ACC112 (cell line): ENCODE measurements around the gene PLAC1.

Experiments
- H2AFZ ChIP-seq: fragments of 200-600 bp; sonication (generic); one replicate; pipeline ENCODE4 v1.6.0; 2017; ENCODE audit warnings: antibody characterized with exemption, low read length; ENCODE audit not compliant: unreplicated experiment
- H3K27ac ChIP-seq: fragments of 200-600 bp; sonication (generic); 2 replicates; pipeline ENCODE4 v1.5.1; 2014; ENCODE audit warnings: low read depth, mild to moderate bottlenecking, antibody characterized with exemption, low read length, moderate library complexity
- H3K27me3 ChIP-seq: fragments of 200-600 bp; sonication (generic); 2 replicates; pipeline ENCODE4 v1.6.1; 2014; ENCODE audit warnings: mild to moderate bottlenecking, antibody characterized with exemption, low read length, moderate library complexity, mixed read lengths; ENCODE audit not compliant: insufficient read depth
- H3K36me3 ChIP-seq: fragments of 200-600 bp; sonication (generic); 2 replicates; pipeline ENCODE4 v1.6.1; 2016; ENCODE audit warnings: mild to moderate bottlenecking, antibody characterized with exemption, low read length, moderate library complexity, mixed read lengths; ENCODE audit not compliant: insufficient read depth
- H3K4me1 ChIP-seq: fragments of 200-600 bp; sonication (generic); one replicate; pipeline ENCODE4 v1.6.1; 2016; ENCODE audit warnings: low read length, mixed read lengths; ENCODE audit not compliant: insufficient read depth, unreplicated experiment, control insufficient read depth
- H3K4me3 ChIP-seq: fragments of 200-600 bp; sonication (generic); 2 replicates; pipeline ENCODE4 v1.5.1; 2014; ENCODE audit warnings: mild to moderate bottlenecking, low read depth, low read length
- H3K79me2 ChIP-seq: fragments of 200-600 bp; sonication (generic); one replicate; pipeline ENCODE4 v1.6.0; 2016; ENCODE audit warnings: low read length; ENCODE audit not compliant: control insufficient read depth, unreplicated experiment, insufficient read depth

Gene PLAC1

GRCh38 chrX:134647477-134647877 lies 10.8 kb downstream of the PLAC1 start:
- H3K27me3 ChIP-seq, result no peaks in the 10 kb centered on the region
- no peaks in the 10 kb centered on the region for H3K36me3 ChIP-seq
- H3K27ac ChIP-seq, result no peak overlapping the region
- H3K79me2 ChIP-seq, result no peaks in the 10 kb centered on the region
- H3K4me3 ChIP-seq, result no peak overlapping the region
- H2AFZ ChIP-seq, result no peak overlapping the region
- H3K4me1 ChIP-seq, result no peaks in the 10 kb centered on the region

GRCh38 chrX:134646691-134647090 lies 11.6 kb downstream of the PLAC1 start:
- Histone ChIP-seq H3K4me3 (no peak overlapping the region), H3K4me1 (no peaks in the 10 kb centered on the region), H3K36me3 (no peaks in the 10 kb centered on the region), H2AFZ (no peak overlapping the region), H3K79me2 (no peaks in the 10 kb centered on the region), H3K27me3 (no peaks in the 10 kb centered on the region), H3K27ac (no peak overlapping the region)

- H3K4me3 ChIP-seq, result no peak overlapping the region
- no peak overlapping the region for H2AFZ ChIP-seq
- H3K27me3 ChIP-seq, result no peaks in the 10 kb centered on the region
- no peak overlapping the region for H3K27ac ChIP-seq
- H3K4me1 ChIP-seq, result no peaks in the 10 kb centered on the region
- no peaks in the 10 kb centered on the region for H3K79me2 ChIP-seq
- H3K36me3 ChIP-seq, result no peaks in the 10 kb centered on the region
These were observed 12.2 kb downstream of the PLAC1 start for GRCh38 chrX:134645936-134646543.

GRCh38 chrX:134642386-134642785 lies 15.9 kb downstream of the PLAC1 start:
- no peak overlapping the region for H3K27ac ChIP-seq
- H3K27me3 ChIP-seq, result no peaks in the 10 kb centered on the region
- no peaks in the 10 kb centered on the region for H3K79me2 ChIP-seq
- H3K4me1 ChIP-seq, result no peaks in the 10 kb centered on the region
- no peaks in the 10 kb centered on the region for H3K36me3 ChIP-seq
- H2AFZ ChIP-seq, result no peak overlapping the region
- H3K4me3 ChIP-seq, result no peak overlapping the region

- no peak overlapping the region for H3K27ac ChIP-seq
- no peaks in the 10 kb centered on the region for H3K27me3 ChIP-seq
- no peaks in the 10 kb centered on the region for H3K4me1 ChIP-seq
- H3K79me2 ChIP-seq, result no peaks in the 10 kb centered on the region
- no peaks in the 10 kb centered on the region for H3K36me3 ChIP-seq
- H3K4me3 ChIP-seq, result no peak overlapping the region
- H2AFZ ChIP-seq, result no peak overlapping the region
These were observed 16.9 kb downstream of the PLAC1 start for GRCh38 chrX:134641346-134641745.

GRCh38 chrX:134640914-134641313 lies 17.4 kb downstream of the PLAC1 start:
- no peak overlapping the region for H3K27ac ChIP-seq
- H3K4me3 ChIP-seq, result no peak overlapping the region
- H3K27me3 ChIP-seq, result no peaks in the 10 kb centered on the region
- no peaks in the 10 kb centered on the region for H3K4me1 ChIP-seq
- H2AFZ ChIP-seq, result no peak overlapping the region
- no peaks in the 10 kb centered on the region for H3K36me3 ChIP-seq
- H3K79me2 ChIP-seq, result no peaks in the 10 kb centered on the region

- no peaks in the 10 kb centered on the region for H3K4me1 ChIP-seq
- no peak overlapping the region for H2AFZ ChIP-seq
- H3K27me3 ChIP-seq, result no peaks in the 10 kb centered on the region
- H3K79me2 ChIP-seq, result no peaks in the 10 kb centered on the region
- no peak overlapping the region for H3K4me3 ChIP-seq
- H3K36me3 ChIP-seq, result no peaks in the 10 kb centered on the region
- no peak overlapping the region for H3K27ac ChIP-seq
These were observed 21.4 kb downstream of the PLAC1 start for GRCh38 chrX:134636851-134637250.

- H3K79me2 ChIP-seq, result no peaks in the 10 kb centered on the region
- H3K27ac ChIP-seq, result no peak overlapping the region; the same call in 1 of the 2 replicates
- no peaks in the 10 kb centered on the region for H3K36me3 ChIP-seq
- H3K4me1 ChIP-seq, result no peaks in the 10 kb centered on the region
- H3K4me3 ChIP-seq, result no peak overlapping the region
- no peak overlapping the region for H2AFZ ChIP-seq
- H3K27me3 ChIP-seq, result no peaks in the 10 kb centered on the region
These were observed 23.6 kb downstream of the PLAC1 start for GRCh38 chrX:134634691-134635090.

- Histone ChIP-seq H3K27ac (no peak overlapping the region), H2AFZ (no peak overlapping the region), H3K36me3 (no peaks in the 10 kb centered on the region), H3K4me3 (no peak overlapping the region), H3K27me3 (no peaks in the 10 kb centered on the region), H3K79me2 (no peaks in the 10 kb centered on the region), H3K4me1 (no peaks in the 10 kb centered on the region)
These were observed 24.4 kb downstream of the PLAC1 start for GRCh38 chrX:134633832-134634231.

GRCh38 chrX:134633394-134633793 lies 24.9 kb downstream of the PLAC1 start:
- no peaks in the 10 kb centered on the region for H3K27me3 ChIP-seq
- no peak overlapping the region for H3K27ac ChIP-seq
- H3K4me1 ChIP-seq, result no peaks in the 10 kb centered on the region
- no peak overlapping the region for H2AFZ ChIP-seq
- no peaks in the 10 kb centered on the region for H3K36me3 ChIP-seq
- H3K79me2 ChIP-seq, result no peaks in the 10 kb centered on the region
- H3K4me3 ChIP-seq, result no peak overlapping the region

- Histone ChIP-seq H3K27ac (no peak overlapping the region), H3K79me2 (no peaks in the 10 kb centered on the region), H3K27me3 (no peaks in the 10 kb centered on the region)
These were observed 25.9 kb downstream of the PLAC1 start for GRCh38 chrX:134632355-134632754.

More at GRCh38 chrX:134632355-134632754, 25.9 kb downstream of the PLAC1 start:
- Histone ChIP-seq H3K4me1 (no peaks in the 10 kb centered on the region), H3K36me3 (no peaks in the 10 kb centered on the region), H3K4me3 (no peak overlapping the region), H2AFZ (no peak overlapping the region)
